Measurements from ENCODE around the gene BICDL1.
"Not testable (repeated sequence)": the region's sequence is repeated elsewhere in the genome, so short reads cannot be mapped to it uniquely, and the experiment has no call there.

BICDL1 gene

DNA sequence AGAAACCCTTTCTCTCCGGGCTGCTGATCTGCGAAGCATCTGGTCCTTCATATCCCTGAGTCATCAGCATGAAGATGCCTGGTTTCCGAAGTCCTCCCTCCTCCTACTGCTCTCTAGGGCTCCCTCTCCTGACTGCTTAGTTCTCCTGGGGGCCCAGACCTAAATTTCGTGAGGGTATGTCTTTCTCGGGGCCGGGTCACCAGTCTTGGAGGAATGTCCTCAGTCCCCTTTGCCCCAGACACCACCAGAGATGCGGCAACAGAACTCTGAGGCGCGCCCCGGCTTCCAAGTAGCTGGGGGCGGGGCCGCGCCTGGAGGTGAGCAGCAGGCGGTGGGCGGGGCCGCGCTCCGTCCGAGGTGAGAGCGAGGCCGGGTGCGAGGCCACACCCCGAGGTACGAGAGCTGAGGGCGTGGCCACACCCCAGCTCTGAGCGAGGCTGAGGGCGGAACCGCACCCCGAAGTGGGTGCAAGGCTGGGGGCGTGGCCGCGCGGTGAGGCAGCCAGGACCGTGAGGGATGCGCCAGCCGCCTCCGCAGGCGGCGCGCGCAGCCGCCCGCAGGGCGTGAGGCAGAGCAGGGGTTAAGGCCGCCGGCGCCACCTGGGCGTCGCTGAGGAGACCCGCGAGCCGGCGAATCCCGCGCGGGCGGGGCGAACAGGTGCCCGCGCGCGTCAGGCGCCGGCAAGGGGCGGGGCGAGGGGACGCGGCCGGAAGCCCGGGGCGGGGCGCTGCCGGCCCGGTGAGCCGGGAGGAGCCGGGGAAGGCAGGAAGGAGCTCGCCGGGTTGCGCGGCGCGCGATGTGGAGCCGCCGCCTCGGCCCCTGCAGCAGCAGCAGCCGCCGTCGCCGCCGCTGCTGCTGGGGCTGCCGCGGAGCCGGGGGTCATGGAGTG, at the start of gene BICDL1:
Gene BICDL1, plus strand, starts transcription at position 765 of the 889 bp plus-strand sequence. CDS start 633 bp downstream, outside the sequence.
- DNase-seq, result peak; percentile 98

DNA sequence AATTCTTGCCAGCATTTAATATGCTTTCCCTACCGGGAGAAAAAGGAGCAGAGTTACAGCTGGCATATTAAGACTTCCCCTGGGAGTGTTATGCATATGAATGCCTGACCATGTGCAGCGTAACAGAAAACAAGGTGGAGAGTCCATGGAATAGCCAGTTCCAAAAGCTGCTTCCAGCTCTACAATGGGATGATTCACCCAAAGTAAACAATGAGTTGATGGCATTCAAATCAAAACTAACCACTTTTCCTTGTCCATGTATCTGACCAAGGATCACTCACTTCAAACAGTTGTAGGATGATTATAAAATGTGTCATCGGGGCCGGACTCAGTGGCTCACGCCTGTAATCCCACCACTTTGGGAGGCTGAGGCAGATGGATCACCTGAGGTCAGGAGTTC, 48.1 kb upstream of the BICDL1 start:
- no peak for DNase-seq

- DNase-seq, result no peak
Observed at GRCh38 chr12:119942386-119942785, 46.6 kb upstream of the BICDL1 start.

DNA sequence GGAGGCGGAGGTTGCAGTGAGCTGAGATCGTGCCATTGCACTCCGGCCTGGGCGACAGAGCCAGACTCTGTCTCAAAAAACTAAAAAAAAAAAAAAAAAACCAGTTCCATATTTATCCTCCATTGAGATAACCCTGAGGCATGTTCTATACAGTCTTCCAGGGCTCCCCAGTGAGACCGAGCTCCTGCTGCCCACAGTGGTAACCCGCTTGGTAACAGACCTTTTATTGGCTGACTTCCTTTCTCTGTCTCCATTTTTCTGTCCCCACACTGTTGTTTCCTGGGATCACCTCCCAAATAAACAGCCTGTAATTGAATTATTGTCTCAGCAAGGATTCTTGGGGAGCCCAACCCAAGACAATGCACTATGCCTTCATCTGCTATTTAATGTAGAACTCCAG, 42.8 kb upstream of the BICDL1 start:
- DNase-seq, result no peak

DNA sequence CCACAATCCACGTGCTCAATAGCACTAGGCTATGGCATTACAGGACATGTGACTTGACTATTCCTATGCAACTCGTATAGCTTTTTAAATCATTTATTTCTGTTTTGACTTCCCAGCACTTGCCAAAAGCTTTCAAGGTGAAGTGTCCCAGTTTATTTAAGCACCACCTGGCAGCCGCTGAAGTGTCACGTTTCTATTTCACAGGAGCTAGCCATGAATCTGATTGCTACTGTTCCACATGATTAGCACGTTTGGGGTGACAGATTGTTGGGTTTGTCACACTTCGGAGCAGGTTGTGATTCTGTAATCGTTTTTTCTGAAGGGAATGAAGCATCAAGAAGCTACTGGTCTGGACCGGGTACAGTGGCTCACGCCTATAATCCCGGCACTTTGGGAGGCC, 39.9 kb upstream of the BICDL1 start:
- DNase-seq, result no peak

- DNase-seq, result no peak
Observed at GRCh38 chr12:119949594-119949993, 39.4 kb upstream of the BICDL1 start.

- DNase-seq, result no peak
Observed at GRCh38 chr12:119956047-119956446, 33.0 kb upstream of the BICDL1 start.

DNA sequence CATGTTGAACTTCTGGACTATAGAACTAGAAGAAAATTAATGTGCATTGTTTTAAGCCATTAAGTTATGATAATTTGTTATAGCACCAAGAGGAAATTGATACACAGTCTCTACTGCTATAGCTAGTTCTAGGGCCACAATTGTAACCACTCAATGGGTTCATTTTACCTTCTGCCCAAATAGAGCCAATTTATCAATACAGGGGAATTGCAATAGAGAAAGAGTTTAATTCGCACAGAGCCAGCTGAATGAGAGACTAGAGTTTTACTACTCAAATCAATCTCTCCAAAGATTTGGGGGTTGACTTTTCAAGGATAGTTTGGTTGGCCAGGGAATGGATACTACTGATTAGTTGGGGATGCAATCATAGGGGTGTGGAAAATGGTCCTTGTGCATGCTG, 31.9 kb upstream of the BICDL1 start:
- DNase-seq, result no peak

DNA sequence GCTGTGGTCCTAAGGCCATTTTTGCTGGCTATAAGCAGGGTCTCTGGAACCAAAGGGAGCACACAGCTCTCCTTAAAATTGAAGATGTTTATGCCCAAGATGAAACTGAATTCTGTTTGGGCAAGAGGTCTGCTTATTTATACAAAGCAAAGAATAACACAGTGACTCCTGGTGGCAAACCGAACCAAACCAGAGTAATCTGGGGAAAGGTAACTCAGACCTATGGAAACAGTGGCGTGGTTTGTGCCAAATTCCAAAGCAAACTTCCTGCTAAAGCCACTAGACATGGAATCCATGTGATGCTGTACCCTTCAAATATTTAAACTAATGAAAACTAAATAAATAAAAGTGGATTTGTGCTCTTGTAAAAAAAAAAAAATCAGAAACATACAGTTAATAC, 29.6 kb upstream of the BICDL1 start:
- no peak for DNase-seq

GRCh38 chr12:119964123-119964522, 24.9 kb upstream of the BICDL1 start:
- no peak for DNase-seq

DNA sequence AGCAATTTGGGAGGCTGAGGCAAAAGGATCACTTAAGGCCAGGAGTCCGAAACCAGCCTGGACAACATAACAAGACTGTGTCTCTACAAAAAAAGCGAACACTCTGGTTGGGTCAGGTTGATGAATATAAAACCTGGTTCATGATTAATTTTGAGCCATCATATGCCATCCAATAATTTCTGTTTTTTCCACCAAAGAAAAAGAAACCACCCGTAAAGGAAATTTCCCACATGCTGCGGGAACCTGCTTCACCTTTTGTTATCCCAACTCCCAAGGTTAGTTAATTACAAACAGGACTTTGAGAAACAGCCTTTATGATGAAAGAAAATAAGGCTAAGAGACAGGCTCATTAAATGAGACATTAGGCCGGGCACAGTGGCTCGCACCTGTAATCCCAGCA, 24.1 kb upstream of the BICDL1 start:
- DNase-seq, result no peak

DNA sequence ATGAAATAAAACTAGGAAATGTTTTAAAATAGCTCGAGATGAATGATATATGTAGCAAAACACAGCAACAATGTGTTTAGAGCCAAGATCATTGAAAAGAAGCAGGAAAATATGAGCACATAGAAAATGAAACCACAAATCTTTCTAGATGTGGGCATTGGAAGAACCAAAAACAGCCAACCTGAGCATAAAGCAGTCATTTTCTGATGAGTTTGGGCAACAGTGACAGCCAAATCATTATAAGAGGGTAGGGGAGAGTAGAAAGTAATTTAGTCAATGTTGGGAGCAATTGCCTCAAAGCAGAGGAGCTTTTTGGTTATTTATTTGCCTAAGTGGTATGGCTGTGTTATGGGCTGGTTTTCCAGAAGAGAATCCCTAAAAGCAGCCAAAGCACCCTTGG, 8.8 kb upstream of the BICDL1 start:
- no peak for DNase-seq

- not testable (repeated sequence) for DNase-seq
Observed at GRCh38 chr12:119980702-119981101, 8.3 kb upstream of the BICDL1 start.

- no peak for DNase-seq
Observed at GRCh38 chr12:119989361-119989730, 310 bp downstream of the BICDL1 start.

DNA sequence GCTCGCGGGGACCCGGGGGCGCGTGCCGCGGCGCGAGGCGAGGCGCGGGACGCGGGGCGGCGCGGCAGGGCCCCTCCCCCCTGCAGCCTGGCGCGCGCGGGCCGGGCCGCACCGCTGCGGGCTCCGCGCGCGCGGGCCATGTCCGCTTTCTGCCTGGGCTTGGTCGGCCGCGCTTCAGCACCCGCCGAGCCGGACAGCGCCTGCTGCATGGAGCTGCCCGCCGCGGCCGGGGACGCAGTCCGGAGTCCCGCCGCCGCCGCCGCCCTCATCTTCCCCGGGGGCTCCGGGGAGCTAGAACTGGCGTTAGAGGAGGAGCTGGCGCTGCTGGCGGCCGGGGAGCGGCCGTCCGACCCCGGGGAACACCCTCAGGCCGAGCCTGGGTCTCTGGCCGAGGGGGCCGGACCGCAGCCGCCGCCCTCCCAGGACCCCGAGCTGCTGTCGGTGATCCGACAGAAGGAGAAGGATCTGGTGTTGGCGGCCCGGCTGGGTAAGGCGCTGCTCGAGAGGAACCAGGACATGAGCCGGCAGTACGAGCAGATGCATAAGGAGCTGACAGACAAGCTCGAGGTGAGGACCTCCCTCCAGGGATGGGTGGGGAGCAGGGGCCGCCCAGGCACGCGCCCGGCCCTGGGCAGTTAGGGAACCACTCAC, 820 bp downstream of the BICDL1 start:
- DNase-seq, result peak; percentile 84

GRCh38 chr12:119990382-119990874, 1.4 kb downstream of the BICDL1 start:
- DNase-seq, result no peak

- DNase-seq, result no peak
Observed at GRCh38 chr12:119992129-119992705, 3.2 kb downstream of the BICDL1 start.

GRCh38 chr12:119994892-119995658, 6.0 kb downstream of the BICDL1 start:
- DNase-seq, result no peak

DNA sequence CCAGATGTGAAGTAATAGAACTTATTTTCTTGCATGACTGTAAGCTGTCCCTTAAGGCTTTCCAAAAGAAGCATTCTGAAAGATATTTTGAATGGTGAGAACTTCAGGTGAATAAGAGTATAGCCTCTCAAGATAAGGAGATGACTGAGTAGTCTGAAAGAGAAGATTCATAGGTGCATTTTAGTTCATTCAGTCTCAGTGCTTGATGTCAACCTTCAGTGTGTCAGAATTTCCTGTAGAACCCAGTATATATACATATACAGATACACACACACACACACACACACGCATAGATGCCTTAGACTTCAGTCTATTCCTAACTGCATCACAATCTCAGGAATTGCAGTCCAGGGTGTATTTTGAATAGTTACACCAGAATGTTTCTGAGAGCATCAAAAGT, 7.4 kb downstream of the BICDL1 start:
- no peak for DNase-seq

GRCh38 chr12:119998471-119999245, 9.6 kb downstream of the BICDL1 start:
- no peak for DNase-seq

DNA sequence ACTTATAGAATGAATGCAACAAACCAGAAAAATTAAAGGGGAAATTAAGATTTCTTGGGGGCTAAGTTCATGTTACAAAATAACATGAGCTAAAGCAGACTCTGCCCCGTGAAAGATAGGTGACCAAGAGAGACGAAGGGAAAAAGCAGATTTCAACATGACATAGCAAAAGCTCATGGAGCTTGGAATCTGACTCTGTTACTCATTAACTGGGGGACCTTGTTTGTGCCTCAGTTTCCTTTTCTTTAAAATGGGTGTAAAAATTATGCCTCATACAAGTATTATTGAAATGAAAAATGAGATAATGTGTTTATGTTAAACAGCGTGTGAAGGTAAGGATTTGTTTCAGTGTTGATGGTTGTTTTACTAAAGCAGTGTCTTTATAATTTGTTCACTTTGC, 11.5 kb downstream of the BICDL1 start:
- DNase-seq, result no peak

DNA sequence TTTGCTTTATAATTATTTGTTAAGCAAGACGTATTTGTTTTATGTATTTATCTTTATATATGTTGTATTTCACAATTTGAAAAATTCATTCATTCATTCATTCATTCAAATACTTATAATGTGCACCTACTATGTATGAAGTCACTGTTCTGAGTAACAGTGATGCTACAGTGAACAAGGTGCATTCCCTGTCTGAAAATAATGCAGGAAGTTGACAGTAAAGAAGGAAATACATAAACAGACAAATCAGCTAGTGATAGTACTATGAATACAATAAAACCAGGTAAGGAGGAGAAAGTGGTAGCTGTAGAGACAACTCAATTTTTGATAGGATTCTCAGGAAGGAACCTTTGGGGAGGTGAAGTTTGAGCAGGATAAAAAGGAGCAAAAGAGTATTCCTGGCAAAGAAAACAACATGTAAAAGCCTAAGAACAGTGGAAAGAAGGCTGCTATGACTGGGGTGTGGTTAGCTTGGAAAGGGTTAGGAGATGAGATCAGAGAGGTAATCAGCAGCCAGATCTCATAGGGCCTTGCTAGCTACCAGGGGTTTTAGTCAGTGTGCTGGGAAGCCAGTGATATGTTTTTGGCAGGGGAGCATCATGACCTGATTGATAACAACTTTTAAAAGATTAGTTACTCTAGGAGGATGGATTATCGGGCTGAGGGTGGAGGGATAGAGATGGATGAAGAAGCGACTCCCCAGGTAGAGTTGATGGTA, 17.4 kb downstream of the BICDL1 start:
- no peak for DNase-seq
